ENCODE data around the gene USF2. TPM values are rescaled to one million over a fixed set of nuclear protein-coding genes. Genes with fewer than 3 reads are reported as not detected.

USF2 gene
- total and polyA plus RNA-seq, 2 of the 4 experiments (the other 2 are of a cell fraction) = 21.3 to 65.6 TPM

DNA sequence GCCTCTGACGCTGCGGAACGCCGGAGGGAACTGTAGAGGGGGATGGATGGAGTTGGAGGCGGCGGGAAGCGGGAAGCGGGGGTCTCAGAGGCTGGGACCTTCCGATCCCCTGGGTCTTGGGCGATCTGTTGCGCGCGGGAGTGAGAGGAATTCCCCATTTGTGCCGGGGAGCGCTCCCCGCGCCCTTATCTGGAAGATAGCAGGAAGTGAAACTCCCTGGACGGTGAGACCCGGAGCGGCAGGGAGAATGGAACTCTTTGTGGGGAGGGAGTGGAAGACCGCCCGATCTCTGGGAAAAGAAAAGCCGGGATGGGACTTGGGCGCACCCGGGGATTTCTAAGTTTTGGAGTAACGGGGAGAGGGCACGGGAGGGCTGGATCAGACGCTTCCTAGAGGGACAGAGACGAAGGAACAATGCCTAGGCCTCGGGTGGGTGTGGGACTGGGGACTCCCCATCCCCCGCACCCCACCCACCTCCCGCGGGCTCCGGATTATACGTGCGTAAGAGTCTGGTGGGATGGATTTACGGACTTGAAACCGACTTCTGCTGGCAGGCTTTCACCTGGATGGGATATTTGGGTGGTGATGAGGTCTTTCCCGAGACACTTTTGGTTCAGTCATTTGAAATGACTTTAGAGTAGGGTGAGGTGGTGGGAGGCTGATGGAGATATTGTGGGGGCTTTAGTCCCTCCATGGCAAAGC lies 19.5 kb upstream of the USF2 start:
- in situ Hi-C loops (cut with MboI; ENCODE audit: low sequenced_read_pairs) = no loop called here

More for the DNA sequence above, 19.5 kb upstream of the USF2 start:
- Histone ChIP-seq H4K20me1 (ENCODE audit: insufficient read depth, low read length) (no peaks in the 10 kb centered on the region), H2AK5ac (ENCODE audit: low read depth, low read length) (no peak overlapping the region), H3K27me3 (ENCODE audit: control insufficient read depth, insufficient read depth, low read length) (peaks cover 37% of the 10 kb centered on the region), H3K9me1 (ENCODE audit: insufficient read depth, low read length) (no peaks in the 10 kb centered on the region), H3K14ac (replicated peaks; ENCODE audit: low read depth, low read length) (no peak overlapping the region), H2BK120ac (ENCODE audit: low read depth, low read length) (no peak overlapping the region), H3K18ac (ENCODE audit: low read depth, low read length) (no peak overlapping the region), H3K4me1 (ENCODE audit: control insufficient read depth, insufficient read depth, low read length) (no peaks in the 10 kb centered on the region), H2AFZ (replicated peaks; ENCODE audit: low read length, poor library complexity) (no peak overlapping the region), H4K5ac (ENCODE audit: low read depth, low read length) (no peak overlapping the region), H3K9me3 (ENCODE audit: control insufficient read depth, insufficient read depth, low read length) (no peaks in the 10 kb centered on the region), H3K4ac (ENCODE audit: low read depth, low read length) (no peak overlapping the region), H3K56ac (ENCODE audit: extremely low read depth, insufficient read depth, low read length) (no peak overlapping the region), H3K36me3 (ENCODE audit: control insufficient read depth, insufficient read depth, low read length) (no peaks in the 10 kb centered on the region), H2AK9ac (replicated peaks; ENCODE audit: low read depth, low read length, poor library complexity) (no peak overlapping the region), H3K79me1 (ENCODE audit: low read depth in 1 of 2, low read length in 2 of 2) (no peaks in the 10 kb centered on the region), H3K4me3 (ENCODE audit: insufficient read depth, low read depth, low read length) (no peak overlapping the region), H4K91ac (ENCODE audit: insufficient read depth, low read depth, low read length) (no peak overlapping the region), H3K27ac (ENCODE audit: insufficient read depth, low read length) (no peak overlapping the region), H2BK20ac (ENCODE audit: low read depth, low read length) (no peak overlapping the region), H3K23ac (ENCODE audit: low read depth, low read length) (no peak overlapping the region), H4K8ac (ENCODE audit: low read depth in 2 of 2, low read length in 2 of 2) (no peak overlapping the region), H2BK15ac (ENCODE audit: low read depth, low read length) (no peak overlapping the region), H3K9ac (ENCODE audit: low read depth, low read length) (no peak overlapping the region), H2BK5ac (ENCODE audit: low read depth, low read length, poor library complexity, severe bottlenecking) (no peak overlapping the region), H3K4me2 (ENCODE audit: low read depth, low read length) (no peak overlapping the region)
- POLR2A ChIA-PET (ENCODE audit: unreplicated experiment) = no interaction called here
- TF ChIP-seq MAFK (IDR thresholded peaks at IDR 0.05; ENCODE audit: low read depth, low read length) (no peak), USF2 (IDR thresholded peaks at IDR 0.05; ENCODE audit: low read depth, low read length) (no peak), FOS (IDR thresholded peaks at IDR 0.05; ENCODE audit: low read depth, low read length) (no peak), CHD1 (IDR thresholded peaks at IDR 0.05; ENCODE audit: low read depth, low read length) (no peak), CEBPB (IDR thresholded peaks at IDR 0.05; ENCODE audit: low read depth, low read length) (no peak), NFE2L2 (IDR thresholded peaks at IDR 0.05; ENCODE audit: low read depth, low read length) (no peak), RCOR1 (IDR thresholded peaks at IDR 0.05; ENCODE audit: insufficient replicate concordance, low read length) (no peak), MAZ (IDR thresholded peaks at IDR 0.05; ENCODE audit: borderline replicate concordance, low read depth, low read length) (no peak), MXI1 (IDR thresholded peaks at IDR 0.05; ENCODE audit: borderline replicate concordance, low read depth, low read length) (no peak), POLR2A (IDR thresholded peaks at IDR 0.05; ENCODE audit: low read depth, low read length) (no peak), RAD21 (IDR thresholded peaks at IDR 0.05; ENCODE audit: low read length) (no peak), BHLHE40 (IDR thresholded peaks at IDR 0.05; ENCODE audit: low read depth, low read length) (no peak), RFX5 (IDR thresholded peaks at IDR 0.05; ENCODE audit: low read depth, low read length) (no peak), SMC3 (IDR thresholded peaks at IDR 0.05; ENCODE audit: low read depth, low read length) (no peak), ELK1 (IDR thresholded peaks at IDR 0.05; ENCODE audit: borderline replicate concordance, low read depth, low read length) (no peak)
- TF ChIP-seq, protein P1, sequence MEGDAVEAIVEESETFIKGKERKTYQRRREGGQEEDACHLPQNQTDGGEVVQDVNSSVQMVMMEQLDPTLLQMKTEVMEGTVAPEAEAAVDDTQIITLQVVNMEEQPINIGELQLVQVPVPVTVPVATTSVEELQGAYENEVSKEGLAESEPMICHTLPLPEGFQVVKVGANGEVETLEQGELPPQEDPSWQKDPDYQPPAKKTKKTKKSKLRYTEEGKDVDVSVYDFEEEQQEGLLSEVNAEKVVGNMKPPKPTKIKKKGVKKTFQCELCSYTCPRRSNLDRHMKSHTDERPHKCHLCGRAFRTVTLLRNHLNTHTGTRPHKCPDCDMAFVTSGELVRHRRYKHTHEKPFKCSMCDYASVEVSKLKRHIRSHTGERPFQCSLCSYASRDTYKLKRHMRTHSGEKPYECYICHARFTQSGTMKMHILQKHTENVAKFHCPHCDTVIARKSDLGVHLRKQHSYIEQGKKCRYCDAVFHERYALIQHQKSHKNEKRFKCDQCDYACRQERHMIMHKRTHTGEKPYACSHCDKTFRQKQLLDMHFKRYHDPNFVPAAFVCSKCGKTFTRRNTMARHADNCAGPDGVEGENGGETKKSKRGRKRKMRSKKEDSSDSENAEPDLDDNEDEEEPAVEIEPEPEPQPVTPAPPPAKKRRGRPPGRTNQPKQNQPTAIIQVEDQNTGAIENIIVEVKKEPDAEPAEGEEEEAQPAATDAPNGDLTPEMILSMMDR (conservative IDR thresholded peaks at IDR 0.05; ENCODE audit: low read depth, low read length) = no peak
- dilution Hi-C loops (cut with HindIII; ENCODE audit: low sequenced_read_pairs, unreplicated experiment) (no loop called here), intact Hi-C loops (cut with micrococcal nuclease) (no loop called here)
- DNase-seq (no peak), ATAC-seq (ENCODE audit: low read depth) (no peak)
- BruUV-seq (replicated peaks) = no TSS peak
- CTCF ChIA-PET = no interaction called here
- WGBS, 2 experiments (ENCODE audit: extremely low coverage in 2 of 2, insufficient read length in 1 of 2) = 0% methylated on average over 2 of the region's 39 CpGs; no CpG with 5 or more reads in 1 of the 2 experiments

Measured in IMR-90 (cell line).